ENCODE results near the gene GABRG2. TPM values are rescaled to one million over a fixed set of nuclear protein-coding genes. Genes with fewer than 3 reads are reported as not detected.

The GABRG2 gene
- total and polyA plus RNA-seq, 7 donors: 0.47 to 3.2 (median 1.4) TPM; not detected in 2

- intact Hi-C loops (cut with DNase I): no loop called here
- WGBS, 2 donors: 79 to 84% methylated on average over 4 of the region's 4 CpGs
Measured at GRCh38 chr5:162068936-162069335, 1.4 kb downstream of the GABRG2 start.

GRCh38 chr5:162078805-162079204 is 11.2 kb downstream of the GABRG2 start:
- H3K27ac ChIP-seq: no peak overlapping the region
- no peak overlapping the region for H3K4me3 ChIP-seq
- no peaks in the 10 kb centered on the region for H3K36me3 ChIP-seq
- no peak for DNase-seq
- TF ChIP-seq CTCF (IDR thresholded peaks at IDR 0.05) (no peak), EP300 (IDR thresholded peaks at IDR 0.05) (no peak), POLR2A (IDR thresholded peaks at IDR 0.05) (no peak), POLR2AphosphoS5 (IDR thresholded peaks at IDR 0.05) (no peak)
- no peaks in the 10 kb centered on the region for H3K9me3 ChIP-seq
- H3K4me1 ChIP-seq: no peaks in the 10 kb centered on the region
- no peaks in the 10 kb centered on the region for H3K27me3 ChIP-seq
- intact Hi-C loops (cut with DNase I): no loop called here
- 86 to 88% methylated on average over 1 of the region's 1 CpG for WGBS, 2 donors

More at GRCh38 chr5:162068936-162069335, 1.4 kb downstream of the GABRG2 start:
- H3K9me3 ChIP-seq: peaks cover 0 to 2% (median 0%) of the 10 kb centered on the region in 4 donors
- no peak overlapping the region for H3K27ac ChIP-seq
- no peaks in the 10 kb centered on the region for H3K36me3 ChIP-seq
- H3K27me3 ChIP-seq: peaks cover 0 to 14% (median 3%) of the 10 kb centered on the region in 3 donors
- H3K4me1 ChIP-seq: no peaks in the 10 kb centered on the region
- TF ChIP-seq CTCF (IDR thresholded peaks at IDR 0.05): no peak
- no peak for TF ChIP-seq POLR2A (IDR thresholded peaks at IDR 0.05)
- no peak for TF ChIP-seq EP300 (IDR thresholded peaks at IDR 0.05)
- no peak for TF ChIP-seq POLR2AphosphoS5 (IDR thresholded peaks at IDR 0.05)
- no peak for DNase-seq
- no peak overlapping the region for H3K4me3 ChIP-seq

GRCh38 chr5:162091336-162091735 is 23.8 kb downstream of the GABRG2 start:
- no peak for TF ChIP-seq EP300 (IDR thresholded peaks at IDR 0.05)
- no peak for TF ChIP-seq CTCF (IDR thresholded peaks at IDR 0.05)
- TF ChIP-seq POLR2A (IDR thresholded peaks at IDR 0.05): no peak
- no peak for TF ChIP-seq POLR2AphosphoS5 (IDR thresholded peaks at IDR 0.05)
- H3K4me3 ChIP-seq: no peak overlapping the region
- no peaks in the 10 kb centered on the region for H3K4me1 ChIP-seq
- intact Hi-C loops (cut with DNase I): no loop called here
- no peaks in the 10 kb centered on the region for H3K9me3 ChIP-seq
- WGBS, 2 donors: 41 to 84% methylated on average over 2 of the region's 2 CpGs
- DNase-seq: no peak
- no peaks in the 10 kb centered on the region for H3K27me3 ChIP-seq
- no peak overlapping the region for H3K27ac ChIP-seq
- H3K36me3 ChIP-seq: no peaks in the 10 kb centered on the region

GRCh38 chr5:162096448-162096847 is 28.9 kb downstream of the GABRG2 start:
- H3K36me3 ChIP-seq: no peaks in the 10 kb centered on the region
- H3K4me3 ChIP-seq: no peak overlapping the region
- H3K27me3 ChIP-seq: no peaks in the 10 kb centered on the region
- no peak for DNase-seq
- H3K9me3 ChIP-seq: no peaks in the 10 kb centered on the region
- no peak overlapping the region for H3K27ac ChIP-seq
- TF ChIP-seq CTCF (IDR thresholded peaks at IDR 0.05) (no peak), POLR2AphosphoS5 (IDR thresholded peaks at IDR 0.05) (no peak), POLR2A (IDR thresholded peaks at IDR 0.05) (no peak), EP300 (IDR thresholded peaks at IDR 0.05) (no peak)
- intact Hi-C loops (cut with DNase I): no loop called here
- H3K4me1 ChIP-seq: no peaks in the 10 kb centered on the region
- 57 to 58% methylated on average over 2 of the region's 2 CpGs for WGBS, 2 donors

GRCh38 chr5:162107591-162107990 is 40.0 kb downstream of the GABRG2 start:
- Histone ChIP-seq H3K9me3 (no peaks in the 10 kb centered on the region), H3K36me3 (no peaks in the 10 kb centered on the region), H3K4me1 (no peaks in the 10 kb centered on the region), H3K27me3 (no peaks in the 10 kb centered on the region), H3K27ac (no peak overlapping the region), H3K4me3 (no peak overlapping the region)
- TF ChIP-seq EP300 (IDR thresholded peaks at IDR 0.05) (no peak), POLR2A (IDR thresholded peaks at IDR 0.05) (no peak), POLR2AphosphoS5 (IDR thresholded peaks at IDR 0.05) (no peak), CTCF (IDR thresholded peaks at IDR 0.05) (no peak)
- intact Hi-C loops (cut with DNase I): no loop called here
- DNase-seq: no peak
- WGBS, 2 donors: 88 to 90% methylated on average over 2 of the region's 2 CpGs

All from sigmoid colon (tissue), 7 donors.